Activated CD4-positive, alpha-beta memory T cell treated with anti-CD3 and anti-CD28 coated beads for 36 hours (primary cell): ENCODE measurements around the gene PIM3. TPM values are rescaled to one million over a fixed set of nuclear protein-coding genes. Genes with fewer than 3 reads are reported as not detected.

Source experiments
- CTCF ChIA-PET: fragments of 350-600 bp; sonication (Branson Sonifier 250); formaldehyde crosslinking; loops from one replicate; lab custom pipeline; 2021; ENCODE audit warnings: antibody characterized with exemption, inconsistent platforms; lab: Charles Lee
- POLR2A ChIA-PET: fragments of 350-600 bp; sonication (Branson Sonifier 250); formaldehyde crosslinking; loops from one replicate; lab custom pipeline; 2021; ENCODE audit warnings: antibody characterized with exemption; lab: Charles Lee
- DNase-seq: peaks from one replicate; pipeline ENCODE4 v3.0.0-alpha.2; 2020
- H3K27ac Mint-ChIP-seq: one replicate; pipeline ENCODE4 v1.8.0; 2021; ENCODE audit warnings: mixed read lengths
- H3K27me3 Mint-ChIP-seq: one replicate; pipeline ENCODE4 v1.8.0; 2021; ENCODE audit warnings: mixed read lengths
- H3K36me3 Mint-ChIP-seq: one replicate; pipeline ENCODE4 v1.8.0; 2021; ENCODE audit warnings: mixed read lengths
- H3K4me1 Mint-ChIP-seq: one replicate; pipeline ENCODE4 v1.8.0; 2021; ENCODE audit warnings: low read depth, mixed read lengths
- H3K4me3 Mint-ChIP-seq: one replicate; pipeline ENCODE4 v1.8.0; 2021; ENCODE audit warnings: mild to moderate bottlenecking, mixed read lengths
- H3K9me3 Mint-ChIP-seq: one replicate; pipeline ENCODE4 v1.8.0; 2021; ENCODE audit warnings: mixed read lengths
- intact Hi-C: fragments of 100-400 bp; cut with micrococcal nuclease; formaldehyde crosslinking; loops from one replicate; pipeline ENCODE4 v1.15.1; 2023
- total RNA-seq, 2 experiments: library from RNA; stranded (reverse); gene quantifications; one replicate each; pipeline ENCODE4 v1.2.3, GENCODE V29; 2021

Gene PIM3
- total RNA-seq, 2 experiments from 2014 or later, result 222 to 231 TPM

GRCh38 chr22:49929211-49929979, 31.2 kb upstream of the PIM3 start:
- Mint-ChIP-seq H3K27me3 (no peaks in the 10 kb centered on the region), H3K4me3 (no peak overlapping the region), H3K9me3 (no peaks in the 10 kb centered on the region), H3K4me1 (peaks cover 48% of the 10 kb centered on the region), H3K27ac (no peak overlapping the region), H3K36me3 (peaks cover 13% of the 10 kb centered on the region)
- peak; percentile 80 for DNase-seq
- intact Hi-C loops, result loop anchor here (1.0 to 5.0 kb wide), 2 partner anchors 101 to 218 kb away; no protein-coding TSS in a partner anchor
- CTCF ChIA-PET, result interaction anchor here (0.6 to 5.0 kb wide), 12 partner anchors 15 to 596 kb away, joined by 3 to 95 read pairs (median 6); partner anchors contain the start of gene SCO2
- POLR2A ChIA-PET, result interaction anchor here (2.3 kb wide), 1 partner anchor 33 kb away, joined by 10 read pairs; no protein-coding TSS in a partner anchor

- Mint-ChIP-seq H3K4me3 (no peak overlapping the region), H3K27me3 (no peaks in the 10 kb centered on the region), H3K27ac (no peak overlapping the region), H3K9me3 (no peaks in the 10 kb centered on the region), H3K4me1 (peaks cover 47% of the 10 kb centered on the region), H3K36me3 (peaks cover 12% of the 10 kb centered on the region)
- ChIA-PET CTCF (interaction anchor here (0.6 to 5.0 kb wide), 17 partner anchors 16 to 596 kb away, joined by 3 to 95 read pairs (median 6); partner anchors contain the start of gene SCO2), POLR2A (interaction anchor here (1.5 to 2.3 kb wide), 3 partner anchors 30 to 40 kb away, joined by 6 to 10 read pairs (median 8); partner anchors contain the start of gene PIM3)
- DNase-seq, result no peak
- intact Hi-C loops, result loop anchor here (1.0 to 10.0 kb wide), 3 partner anchors 100 to 605 kb away; partner anchors contain the start of gene TYMP
Observed at GRCh38 chr22:49929994-49930575, 30.5 kb upstream of the PIM3 start.

GRCh38 chr22:49930596-49931412, 29.8 kb upstream of the PIM3 start:
- Mint-ChIP-seq H3K27me3 (no peaks in the 10 kb centered on the region), H3K27ac (peak overlapping the region; percentile 66), H3K36me3 (peaks cover 6% of the 10 kb centered on the region), H3K4me1 (peaks cover 40% of the 10 kb centered on the region), H3K4me3 (peak overlapping the region; percentile 6), H3K9me3 (no peaks in the 10 kb centered on the region)
- POLR2A ChIA-PET, result interaction anchor here (1.1 to 2.3 kb wide), 5 partner anchors 29 to 100 kb away, joined by 3 to 10 read pairs (median 6); partner anchors contain the start of gene PIM3
- DNase-seq, result peak; percentile 77
- intact Hi-C loops, result loop anchor here (1.0 to 10.0 kb wide), 3 partner anchors 31 to 604 kb away; partner anchors contain the start of gene TYMP
- CTCF ChIA-PET, result interaction anchor here (0.6 to 5.0 kb wide), 23 partner anchors 9 to 278 kb away, joined by 3 to 95 read pairs (median 6); no protein-coding TSS in a partner anchor

- Mint-ChIP-seq H3K36me3 (no peaks in the 10 kb centered on the region), H3K27me3 (no peaks in the 10 kb centered on the region), H3K4me1 (peaks cover 39% of the 10 kb centered on the region), H3K27ac (peak overlapping the region; percentile 71), H3K9me3 (no peaks in the 10 kb centered on the region), H3K4me3 (peak overlapping the region; percentile 69)
- intact Hi-C loops, result loop anchor here (10.0 kb wide), 1 partner anchor 601 kb away; the partner anchor contains the start of gene TYMP
- ChIA-PET POLR2A (interaction anchor here (1.0 to 2.0 kb wide), 6 partner anchors 16 to 97 kb away, joined by 3 to 6 read pairs (median 4); partner anchors contain the start of genes ALG12, CRELD2 and PIM3), CTCF (interaction anchor here (0.6 to 5.0 kb wide), 3 partner anchors 46 to 376 kb away, joined by 3 to 95 read pairs (median 9); no protein-coding TSS in a partner anchor)
- no peak for DNase-seq
Observed at GRCh38 chr22:49933236-49934159, 27.1 kb upstream of the PIM3 start.

- POLR2A ChIA-PET, result interaction anchor here (1.0 to 2.0 kb wide), 4 partner anchors 16 to 83 kb away, joined by 4 to 6 read pairs (median 4); partner anchors contain the start of genes ALG12 and CRELD2
- peaks cover 44% of the 10 kb centered on the region for H3K4me1 Mint-ChIP-seq
Observed at GRCh38 chr22:49934160-49934890, 26.2 kb upstream of the PIM3 start.

GRCh38 chr22:49934891-49935557, 25.5 kb upstream of the PIM3 start:
- POLR2A ChIA-PET, result interaction anchor here (5.7 kb wide), 1 partner anchor 26 kb away, joined by 58 read pairs; the partner anchor contains the start of gene PIM3

More at GRCh38 chr22:49934160-49934890, 26.2 kb upstream of the PIM3 start:
- CTCF ChIA-PET, result interaction anchor here (0.6 to 5.0 kb wide), 2 partner anchors 96 to 375 kb away, joined by 3 to 95 read pairs; no protein-coding TSS in a partner anchor
- DNase-seq, result peak; percentile 71
- H3K27me3 Mint-ChIP-seq, result no peaks in the 10 kb centered on the region
- H3K27ac Mint-ChIP-seq, result peak overlapping the region; percentile 71
- peak overlapping the region; percentile 69 for H3K4me3 Mint-ChIP-seq
- no peaks in the 10 kb centered on the region for H3K36me3 Mint-ChIP-seq
- no peaks in the 10 kb centered on the region for H3K9me3 Mint-ChIP-seq
- intact Hi-C loops, result loop anchor here (10.0 kb wide), 1 partner anchor 600 kb away; the partner anchor contains the start of gene TYMP

GRCh38 chr22:49935561-49935960, 25.0 kb upstream of the PIM3 start:
- H3K36me3 Mint-ChIP-seq, result no peaks in the 10 kb centered on the region
- POLR2A ChIA-PET, result interaction anchor here (0.6 to 5.7 kb wide), 6 partner anchors 18 to 106 kb away, joined by 3 to 58 read pairs (median 6); partner anchors contain the start of gene PIM3
- intact Hi-C loops, result loop anchor here (10.0 kb wide), 1 partner anchor 599 kb away; the partner anchor contains the start of gene TYMP
- peak overlapping the region; percentile 73 for H3K27ac Mint-ChIP-seq
- H3K27me3 Mint-ChIP-seq, result no peaks in the 10 kb centered on the region
- H3K4me1 Mint-ChIP-seq, result peaks cover 40% of the 10 kb centered on the region
- H3K4me3 Mint-ChIP-seq, result peak overlapping the region; percentile 39
- no peak for DNase-seq
- CTCF ChIA-PET, result interaction anchor here (1.0 to 1.8 kb wide), 3 partner anchors 27 to 168 kb away, joined by 3 to 8 read pairs (median 7); no protein-coding TSS in a partner anchor
- no peaks in the 10 kb centered on the region for H3K9me3 Mint-ChIP-seq

More at GRCh38 chr22:49934891-49935557, 25.5 kb upstream of the PIM3 start:
- intact Hi-C loops, result loop anchor here (10.0 kb wide), 1 partner anchor 600 kb away; the partner anchor contains the start of gene TYMP
- CTCF ChIA-PET, result interaction anchor here (1.8 kb wide), 1 partner anchor 96 kb away, joined by 8 read pairs; no protein-coding TSS in a partner anchor
- no peaks in the 10 kb centered on the region for H3K9me3 Mint-ChIP-seq
- H3K36me3 Mint-ChIP-seq, result no peaks in the 10 kb centered on the region
- no peaks in the 10 kb centered on the region for H3K27me3 Mint-ChIP-seq
- peak overlapping the region; percentile 69 for H3K4me3 Mint-ChIP-seq
- peaks cover 45% of the 10 kb centered on the region for H3K4me1 Mint-ChIP-seq
- DNase-seq, result peak; percentile 94
- H3K27ac Mint-ChIP-seq, result peak overlapping the region; percentile 73

GRCh38 chr22:49936018-49936972, 24.3 kb upstream of the PIM3 start:
- intact Hi-C loops, result loop anchor here (1.0 to 10.0 kb wide), 5 partner anchors 9 to 599 kb away; partner anchors contain the start of gene TYMP
- H3K27ac Mint-ChIP-seq, result peak overlapping the region; percentile 91
- H3K4me3 Mint-ChIP-seq, result peak overlapping the region; percentile 51

More at GRCh38 chr22:49936018-49936972, 24.3 kb upstream of the PIM3 start:
- H3K4me1 Mint-ChIP-seq, result peaks cover 36% of the 10 kb centered on the region
- no peaks in the 10 kb centered on the region for H3K9me3 Mint-ChIP-seq
- no peaks in the 10 kb centered on the region for H3K27me3 Mint-ChIP-seq
- peak; percentile 99 for DNase-seq
- H3K36me3 Mint-ChIP-seq, result no peaks in the 10 kb centered on the region
- CTCF ChIA-PET, result interaction anchor here (0.5 to 1.8 kb wide), 5 partner anchors 26 to 683 kb away, joined by 3 to 8 read pairs (median 6); no protein-coding TSS in a partner anchor
- POLR2A ChIA-PET, result interaction anchor here (0.6 to 5.7 kb wide), 9 partner anchors 19 to 107 kb away, joined by 3 to 58 read pairs (median 4); partner anchors contain the start of gene PIM3
